Osteoblast (primary cell): ENCODE results near the gene TXNRD3. TPM values are rescaled to one million over a fixed set of nuclear protein-coding genes. Genes with fewer than 3 reads are reported as not detected.
"Not testable (repeated sequence)": the region's sequence is repeated elsewhere in the genome, so short reads cannot be mapped to it uniquely, and the experiment has no call there.

Source experiments
- DNase-seq: peaks from one replicate; pipeline ENCODE4 v3.0.0; 2011; ENCODE audit warnings: low spot score, mixed read lengths; ENCODE audit not compliant: insufficient read length; ENCODE audit errors: missing footprints
- H2AFZ ChIP-seq: 2 replicates; pipeline ENCODE4 v1.6.0; 2011; ENCODE audit warnings: mild to moderate bottlenecking, low read length
- H3K27ac ChIP-seq: 2 replicates; pipeline ENCODE4 v1.5.1; 2011; ENCODE audit warnings: mild to moderate bottlenecking, low read depth, low read length, moderate library complexity
- H3K27me3 ChIP-seq: 2 replicates; pipeline ENCODE4 v1.6.0; 2012; ENCODE audit warnings: mild to moderate bottlenecking, control low read depth, inconsistent platforms, low read length, moderate library complexity; ENCODE audit not compliant: insufficient read depth
- H3K36me3 ChIP-seq: 2 replicates; pipeline ENCODE4 v1.5.1; 2011; ENCODE audit warnings: mild to moderate bottlenecking, low read length, control low read depth, moderate library complexity; ENCODE audit not compliant: insufficient read depth
- H3K4me1 ChIP-seq: 2 replicates; pipeline ENCODE4 v1.5.1; 2011; ENCODE audit warnings: mild to moderate bottlenecking, low read length, control low read depth, moderate library complexity; ENCODE audit not compliant: insufficient read depth
- H3K4me2 ChIP-seq: 2 replicates; pipeline ENCODE4 v1.6.0; 2011; ENCODE audit warnings: mild to moderate bottlenecking, low read length; ENCODE audit not compliant: insufficient read depth
- H3K4me3 ChIP-seq: fragments of 200-600 bp; sonication (generic); 3 replicates; pipeline ENCODE4 v1.5.1; 2012; ENCODE audit warnings: mild to moderate bottlenecking, low read length, inconsistent platforms; ENCODE audit not compliant: insufficient read depth
- H3K79me2 ChIP-seq: 2 replicates; pipeline ENCODE4 v1.6.0; 2012; ENCODE audit warnings: mild to moderate bottlenecking, low read length, control low read depth, inconsistent platforms; ENCODE audit not compliant: insufficient read depth
- H3K9me3 ChIP-seq: 2 replicates; pipeline ENCODE4 v1.5.1; 2011; ENCODE audit warnings: low read depth, low read length, control low read depth
- H4K20me1 ChIP-seq: 2 replicates; pipeline ENCODE4 v1.6.0; 2012; ENCODE audit warnings: mild to moderate bottlenecking, low read length, control low read depth; ENCODE audit not compliant: insufficient read depth
- total RNA-seq: library from RNA; depleted of rRNA; stranded (reverse); fragments of >200 nt; gene quantifications from 2 replicates; pipeline ENCODE4 v1.2.3, GENCODE V29; 2012
- TF ChIP-seq, protein P1 (sequence below): IDR thresholded peaks from 2 replicates; pipeline ENCODE4 v1.5.1; 2011; ENCODE audit warnings: mild to moderate bottlenecking, low read depth, low read length, moderate library complexity; ENCODE audit errors: extremely low read depth

The TXNRD3 gene
- total RNA-seq, 1 donor, result 18.1 TPM

DNA sequence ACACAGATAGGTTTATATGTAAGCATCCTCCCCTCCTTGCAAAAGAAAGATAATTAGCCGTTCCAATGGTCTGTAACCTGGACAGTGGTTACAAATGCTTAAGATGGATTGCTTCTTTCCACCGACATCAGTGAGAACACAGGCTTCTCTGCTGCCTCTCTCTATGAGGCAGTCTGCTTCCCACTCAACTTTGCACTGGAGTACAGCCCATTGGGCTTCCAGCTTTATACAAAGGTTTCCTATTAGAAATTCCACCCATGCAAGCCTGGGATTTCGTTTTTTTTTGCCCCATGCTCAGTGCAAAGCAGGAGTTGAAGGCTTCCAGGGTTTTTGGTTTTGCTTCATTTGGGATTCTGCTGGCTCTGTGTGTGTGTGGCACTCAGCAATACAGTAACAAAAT, 48.9 kb downstream of the TXNRD3 start:
- DNase-seq, result no peak
- Histone ChIP-seq H3K79me2 (no peaks in the 10 kb centered on the region), H4K20me1 (no peaks in the 10 kb centered on the region)

DNA sequence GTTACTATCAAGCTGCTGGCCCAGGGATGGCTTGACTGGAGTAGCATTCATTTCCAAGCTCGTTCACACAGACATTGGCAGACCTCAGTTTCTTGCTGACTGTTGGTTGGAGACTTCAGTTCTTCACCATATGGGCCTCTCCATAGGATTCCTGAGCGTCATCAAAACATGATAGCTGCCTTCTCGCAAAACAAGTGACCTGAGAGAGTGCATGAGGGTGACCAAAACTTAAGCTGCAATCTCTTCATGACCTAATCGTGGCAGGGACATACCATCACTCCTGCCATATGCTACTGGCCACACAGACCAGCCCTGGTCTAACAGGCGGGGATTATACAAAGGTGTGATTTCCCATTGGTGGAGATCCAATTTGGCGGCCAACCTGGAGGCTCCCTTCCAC, 50.2 kb downstream of the TXNRD3 start:
- Histone ChIP-seq H4K20me1 (no peaks in the 10 kb centered on the region), H3K9me3 (no peaks in the 10 kb centered on the region), H3K4me3 (no peak overlapping the region), H2AFZ (no peak overlapping the region), H3K36me3 (no peaks in the 10 kb centered on the region), H3K27me3 (no peaks in the 10 kb centered on the region), H3K4me2 (no peak overlapping the region), H3K4me1 (peaks cover 14% of the 10 kb centered on the region), H3K79me2 (no peaks in the 10 kb centered on the region), H3K27ac (no peak overlapping the region)
- DNase-seq, result no peak
- TF ChIP-seq, protein P1, sequence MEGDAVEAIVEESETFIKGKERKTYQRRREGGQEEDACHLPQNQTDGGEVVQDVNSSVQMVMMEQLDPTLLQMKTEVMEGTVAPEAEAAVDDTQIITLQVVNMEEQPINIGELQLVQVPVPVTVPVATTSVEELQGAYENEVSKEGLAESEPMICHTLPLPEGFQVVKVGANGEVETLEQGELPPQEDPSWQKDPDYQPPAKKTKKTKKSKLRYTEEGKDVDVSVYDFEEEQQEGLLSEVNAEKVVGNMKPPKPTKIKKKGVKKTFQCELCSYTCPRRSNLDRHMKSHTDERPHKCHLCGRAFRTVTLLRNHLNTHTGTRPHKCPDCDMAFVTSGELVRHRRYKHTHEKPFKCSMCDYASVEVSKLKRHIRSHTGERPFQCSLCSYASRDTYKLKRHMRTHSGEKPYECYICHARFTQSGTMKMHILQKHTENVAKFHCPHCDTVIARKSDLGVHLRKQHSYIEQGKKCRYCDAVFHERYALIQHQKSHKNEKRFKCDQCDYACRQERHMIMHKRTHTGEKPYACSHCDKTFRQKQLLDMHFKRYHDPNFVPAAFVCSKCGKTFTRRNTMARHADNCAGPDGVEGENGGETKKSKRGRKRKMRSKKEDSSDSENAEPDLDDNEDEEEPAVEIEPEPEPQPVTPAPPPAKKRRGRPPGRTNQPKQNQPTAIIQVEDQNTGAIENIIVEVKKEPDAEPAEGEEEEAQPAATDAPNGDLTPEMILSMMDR, result no peak

More for the DNA sequence above, 48.9 kb downstream of the TXNRD3 start:
- Histone ChIP-seq H3K36me3 (no peaks in the 10 kb centered on the region), H3K4me3 (no peak overlapping the region), H3K27ac (no peak overlapping the region), H3K9me3 (no peaks in the 10 kb centered on the region), H3K4me2 (no peak overlapping the region), H3K4me1 (peaks cover 14% of the 10 kb centered on the region), H2AFZ (no peak overlapping the region), H3K27me3 (no peaks in the 10 kb centered on the region)
- TF ChIP-seq, protein P1, result no peak

DNA sequence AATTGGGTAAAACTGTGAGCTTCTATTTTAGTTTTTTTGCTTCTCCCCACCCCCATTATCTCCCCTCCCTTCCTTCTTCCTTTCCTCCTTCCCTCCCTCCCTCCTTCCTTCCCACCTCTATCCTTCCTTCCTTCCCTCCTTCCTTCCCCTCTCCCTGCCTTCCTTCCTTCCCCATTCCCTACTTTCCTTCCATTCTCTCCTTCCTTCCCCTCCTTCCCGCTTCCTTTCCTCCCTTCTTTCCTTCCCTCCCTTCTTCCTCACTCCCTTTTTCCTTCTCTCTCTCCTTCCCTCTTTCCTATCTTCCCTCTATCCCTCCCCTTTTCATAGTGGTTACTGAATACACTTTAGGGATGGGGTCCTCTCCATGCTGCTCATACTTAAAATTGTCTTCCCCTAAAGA, 55.8 kb downstream of the TXNRD3 start:
- TF ChIP-seq, protein P1, result no peak

DNA sequence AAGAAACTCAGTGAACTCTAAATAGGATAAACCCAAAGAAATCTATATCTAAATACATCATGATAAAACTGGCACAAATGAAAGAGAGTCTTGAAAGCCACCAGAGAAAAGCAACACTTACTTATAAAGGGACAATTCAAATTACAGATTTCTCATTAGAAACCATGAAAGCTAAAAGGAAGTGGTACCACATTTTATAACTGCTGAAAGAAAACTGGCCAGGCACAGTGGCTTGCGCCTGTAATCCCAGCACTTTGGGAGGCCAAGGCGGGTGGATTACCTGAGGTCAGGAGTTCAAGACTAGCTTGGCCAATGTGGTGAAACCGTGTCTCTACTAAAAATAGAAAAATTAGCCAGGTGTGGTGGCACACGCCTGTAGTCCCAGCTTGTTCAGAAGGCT, 59.4 kb downstream of the TXNRD3 start:
- H4K20me1 ChIP-seq, H3K4me1 ChIP-seq, DNase-seq, H3K27me3 ChIP-seq, H3K36me3 ChIP-seq, H3K79me2 ChIP-seq, H3K27ac ChIP-seq, H3K4me2 ChIP-seq, H3K4me3 ChIP-seq, H2AFZ ChIP-seq, H3K9me3 ChIP-seq: not testable (repeated sequence)

More for the DNA sequence above, 55.8 kb downstream of the TXNRD3 start:
- peaks cover 3% of the 10 kb centered on the region for H3K4me1 ChIP-seq
- no peaks in the 10 kb centered on the region for H3K79me2 ChIP-seq
- no peaks in the 10 kb centered on the region for H3K27me3 ChIP-seq
- H3K4me2 ChIP-seq, result no peak overlapping the region
- no peak overlapping the region for H3K27ac ChIP-seq
- no peaks in the 10 kb centered on the region for H4K20me1 ChIP-seq
- H2AFZ ChIP-seq, result no peak overlapping the region
- DNase-seq, result no peak
- H3K36me3 ChIP-seq, result no peaks in the 10 kb centered on the region
- H3K4me3 ChIP-seq, result no peak overlapping the region
- H3K9me3 ChIP-seq, result no peaks in the 10 kb centered on the region

DNA sequence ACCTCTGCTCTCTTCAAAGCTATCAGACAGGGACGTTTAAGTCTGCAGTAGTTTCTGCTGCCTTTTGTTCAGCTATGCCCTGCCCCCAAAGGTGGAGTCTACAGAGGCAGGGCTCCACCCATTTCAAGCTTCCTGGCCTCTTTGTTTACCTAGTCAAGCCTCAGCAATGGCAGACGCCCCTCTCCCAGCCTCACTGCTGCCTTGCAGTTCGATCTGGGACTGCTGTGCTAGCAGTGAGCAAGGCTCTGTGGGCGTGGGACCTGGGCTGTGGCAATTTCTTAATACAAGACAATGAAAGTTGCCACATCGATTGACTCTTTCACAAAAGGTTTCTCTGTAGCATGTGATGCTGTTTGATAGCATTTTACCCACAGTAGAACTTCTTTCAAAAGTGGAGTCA, 63.4 kb downstream of the TXNRD3 start:
- H3K9me3 ChIP-seq, H3K36me3 ChIP-seq, H4K20me1 ChIP-seq, H3K79me2 ChIP-seq, H2AFZ ChIP-seq, H3K27ac ChIP-seq, H3K4me2 ChIP-seq, DNase-seq, H3K4me1 ChIP-seq, H3K4me3 ChIP-seq, H3K27me3 ChIP-seq: not testable (repeated sequence)
